HL-60 (cell line): ENCODE data around the gene TMEM101.

ENCODE experiments used
- DNase-seq, 2 experiments: peaks; one replicate each; pipeline ENCODE4 v3.0.0-alpha.2; 2010 to 2020; ENCODE audit warnings: low read depth in 1 of 2, low spot score in 1 of 2
- H3K27ac ChIP-seq: fragments of 250-450 bp; sonication (Bioruptor Pico); replicated peaks from 2 replicates; pipeline ENCODE4 v1.5.1; 2020; ENCODE audit warnings: mild to moderate bottlenecking, moderate library complexity
- H3K27me3 ChIP-seq: fragments of 250-450 bp; sonication (Bioruptor Pico); 2 replicates; pipeline ENCODE4 v1.5.1; 2021; ENCODE audit warnings: mild to moderate bottlenecking, moderate library complexity; ENCODE audit not compliant: insufficient read depth, poor library complexity, severe bottlenecking
- H3K4me3 ChIP-seq: replicated peaks from 2 replicates; pipeline ENCODE4 v1.5.1; 2011; ENCODE audit warnings: mild to moderate bottlenecking, control low read depth, low read length; ENCODE audit not compliant: insufficient read depth
- GABPA ChIP-seq: IDR thresholded peaks from 2 replicates; pipeline ENCODE4 v1.6.1; 2012; ENCODE audit warnings: low read depth
- POLR2AphosphoS5 ChIP-seq: IDR thresholded peaks from 2 replicates; pipeline ENCODE4 v1.6.1; 2012; ENCODE audit warnings: low read depth
- REST ChIP-seq: IDR thresholded peaks from 2 replicates; pipeline ENCODE4 v1.6.1; 2012; ENCODE audit warnings: low read depth; ENCODE audit not compliant: insufficient replicate concordance
- SPI1 ChIP-seq: IDR thresholded peaks from 2 replicates; pipeline ENCODE4 v1.6.1; 2012; ENCODE audit warnings: low read depth, mild to moderate bottlenecking, borderline replicate concordance
- TF ChIP-seq, protein P1 (sequence below): IDR thresholded peaks from one replicate; pipeline ENCODE4 v1.5.1; 2011; ENCODE audit warnings: low read length, control low read depth, inconsistent platforms; ENCODE audit not compliant: insufficient read depth

Gene TMEM101

DNA sequence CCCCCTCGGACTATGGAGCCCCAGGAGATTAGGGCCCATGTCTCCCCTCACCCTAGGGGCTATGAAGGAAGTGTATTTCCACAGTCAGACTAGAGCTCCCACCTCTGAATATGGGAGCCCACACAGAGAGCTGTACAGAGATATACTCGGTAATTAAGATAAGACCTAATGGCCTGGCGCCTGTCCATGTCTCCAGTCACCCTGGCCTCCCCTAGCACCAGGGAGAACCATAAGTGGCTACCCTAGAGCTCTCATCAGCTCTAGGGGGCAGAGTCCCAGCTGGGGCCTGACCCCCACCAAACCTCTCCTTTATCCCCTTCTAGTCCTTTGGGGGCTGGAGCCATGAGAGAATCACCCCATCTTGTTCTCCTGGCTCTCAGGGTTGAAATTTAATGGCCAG is 2.4 kb downstream of the TMEM101 start:
- Histone ChIP-seq H3K4me3 (no peak overlapping the region), H3K27me3 (peaks cover 2% of the 10 kb centered on the region), H3K27ac (no peak overlapping the region)
- TF ChIP-seq REST, result no peak
- no peak for TF ChIP-seq SPI1
- TF ChIP-seq, protein P1, sequence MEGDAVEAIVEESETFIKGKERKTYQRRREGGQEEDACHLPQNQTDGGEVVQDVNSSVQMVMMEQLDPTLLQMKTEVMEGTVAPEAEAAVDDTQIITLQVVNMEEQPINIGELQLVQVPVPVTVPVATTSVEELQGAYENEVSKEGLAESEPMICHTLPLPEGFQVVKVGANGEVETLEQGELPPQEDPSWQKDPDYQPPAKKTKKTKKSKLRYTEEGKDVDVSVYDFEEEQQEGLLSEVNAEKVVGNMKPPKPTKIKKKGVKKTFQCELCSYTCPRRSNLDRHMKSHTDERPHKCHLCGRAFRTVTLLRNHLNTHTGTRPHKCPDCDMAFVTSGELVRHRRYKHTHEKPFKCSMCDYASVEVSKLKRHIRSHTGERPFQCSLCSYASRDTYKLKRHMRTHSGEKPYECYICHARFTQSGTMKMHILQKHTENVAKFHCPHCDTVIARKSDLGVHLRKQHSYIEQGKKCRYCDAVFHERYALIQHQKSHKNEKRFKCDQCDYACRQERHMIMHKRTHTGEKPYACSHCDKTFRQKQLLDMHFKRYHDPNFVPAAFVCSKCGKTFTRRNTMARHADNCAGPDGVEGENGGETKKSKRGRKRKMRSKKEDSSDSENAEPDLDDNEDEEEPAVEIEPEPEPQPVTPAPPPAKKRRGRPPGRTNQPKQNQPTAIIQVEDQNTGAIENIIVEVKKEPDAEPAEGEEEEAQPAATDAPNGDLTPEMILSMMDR, result no peak
- TF ChIP-seq GABPA, result no peak
- TF ChIP-seq POLR2AphosphoS5, result no peak
- no peak for DNase-seq

GRCh38 chr17:44011876-44012275 is 2.9 kb downstream of the TMEM101 start:
- TF ChIP-seq REST (no peak), SPI1 (no peak), GABPA (no peak), POLR2AphosphoS5 (no peak)
- TF ChIP-seq, protein P1, result no peak
- no peak overlapping the region for H3K4me3 ChIP-seq
- no peak for DNase-seq
- H3K27me3 ChIP-seq, result peaks cover 7% of the 10 kb centered on the region
- H3K27ac ChIP-seq, result no peak overlapping the region

DNA sequence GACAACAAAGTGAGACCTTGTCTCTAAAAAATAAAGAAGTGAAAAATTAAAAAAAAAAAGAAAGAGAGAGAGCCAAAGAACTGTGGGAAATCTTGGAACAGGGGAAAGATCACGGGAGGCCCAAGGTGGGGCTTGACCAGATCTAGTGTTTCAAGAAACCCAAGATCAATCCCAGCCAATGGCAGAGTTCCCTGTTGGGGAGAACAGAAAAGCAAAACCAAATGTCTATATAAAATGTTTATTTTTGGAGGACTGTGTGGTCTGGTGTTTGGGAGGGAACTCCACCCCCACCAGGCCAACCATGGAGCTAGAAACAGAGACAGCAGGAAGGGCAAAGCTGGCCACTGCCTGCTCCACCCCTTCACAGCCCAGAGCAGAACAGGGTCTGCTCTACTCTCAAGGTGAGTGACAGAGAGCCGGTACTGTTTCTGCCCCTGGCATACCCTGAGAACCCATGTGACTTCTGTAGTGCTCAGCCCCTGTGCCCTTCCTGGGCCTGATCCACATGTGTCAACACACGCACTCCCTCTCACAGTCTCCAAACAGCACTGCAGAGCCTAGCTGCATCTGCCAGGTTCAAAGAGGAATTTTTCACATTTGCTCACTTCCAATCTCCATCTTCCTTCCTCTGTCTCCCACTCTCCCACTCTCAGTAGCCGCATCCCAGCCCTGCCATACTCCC is 3.7 kb downstream of the TMEM101 start:
- DNase-seq, result no peak
- Histone ChIP-seq H3K27ac (no peak overlapping the region), H3K4me3 (no peak overlapping the region), H3K27me3 (peaks cover 13% of the 10 kb centered on the region)
- TF ChIP-seq, protein P1, result no peak
- no peak for TF ChIP-seq SPI1
- no peak for TF ChIP-seq GABPA
- no peak for TF ChIP-seq POLR2AphosphoS5
- TF ChIP-seq REST, result no peak
